Vagina (tissue), 2 donors: ENCODE data around the gene RAC3. TPM values are rescaled to one million over a fixed set of nuclear protein-coding genes. Genes with fewer than 3 reads are reported as not detected.

Experiments used
- DNase-seq, 2 donors: peaks; one replicate each; pipeline ENCODE4 v3.0.0-alpha.2; 2017; ENCODE audit errors: extremely low spot score in 2 of 2
- H3K27ac ChIP-seq: fragments of 200-600 bp; sonication (generic); one replicate; pipeline ENCODE4 v1.5.1; 2019
- H3K27me3 ChIP-seq: fragments of 200-600 bp; sonication (generic); one replicate; pipeline ENCODE4 v1.5.1; 2019
- H3K36me3 ChIP-seq, 2 donors: fragments of 200-600 bp; sonication (generic); one replicate each; pipeline ENCODE4 v1.5.1; 2017 to 2019
- H3K4me1 ChIP-seq: fragments of 200-600 bp; sonication (generic); one replicate; pipeline ENCODE4 v1.5.1; 2019
- H3K4me3 ChIP-seq, 2 donors: fragments of 200-600 bp; sonication (generic); 1 replicate in 1 of 2; 2 replicates in 1 of 2; pipeline ENCODE4 v1.5.1; 2016 to 2019
- H3K9me3 ChIP-seq: fragments of 200-600 bp; sonication (generic); one replicate; pipeline ENCODE4 v1.5.1; 2019
- POLR2A ChIP-seq, 2 donors: fragments of 450-650 bp; IDR thresholded peaks; one replicate each; pipeline ENCODE4 v1.6.1; 2017; ENCODE audit warnings: antibody characterized with exemption in 2 of 2, mild to moderate bottlenecking in 2 of 2, moderate library complexity in 2 of 2
- POLR2AphosphoS5 ChIP-seq, 2 donors: sonication (generic); formaldehyde crosslinking; IDR thresholded peaks; one replicate each; pipeline ENCODE4 v1.9.0; 2017; ENCODE audit warnings: antibody characterized with exemption in 2 of 2, mild to moderate bottlenecking in 2 of 2, low read depth in 1 of 2; ENCODE audit not compliant: insufficient read depth in 1 of 2
- intact Hi-C: fragments of 100-400 bp; cut with DNase I; formaldehyde crosslinking; loops from one replicate; pipeline ENCODE4 v1.15.1; 2023
- total RNA-seq: library from RNA; depleted of rRNA; stranded (reverse); fragments of >200 nt; gene quantifications from one replicate; pipeline ENCODE4 v1.2.3, GENCODE V29; 2016
- TF ChIP-seq, protein P1 (sequence below), 3 experiments: fragments of 450-650 bp in 2 of 3; fragments of 200-600 bp in 1 of 3; sonication (generic) in 1 of 3; IDR thresholded peaks; one replicate each; pipeline ENCODE4 v1.5.1; 2017 to 2019; ENCODE audit warnings: antibody characterized with exemption in 3 of 3, mild to moderate bottlenecking in 2 of 3, moderate library complexity in 2 of 3

Gene RAC3
- total RNA-seq, 1 donor from 2014 or later = 12.8 TPM

DNA sequence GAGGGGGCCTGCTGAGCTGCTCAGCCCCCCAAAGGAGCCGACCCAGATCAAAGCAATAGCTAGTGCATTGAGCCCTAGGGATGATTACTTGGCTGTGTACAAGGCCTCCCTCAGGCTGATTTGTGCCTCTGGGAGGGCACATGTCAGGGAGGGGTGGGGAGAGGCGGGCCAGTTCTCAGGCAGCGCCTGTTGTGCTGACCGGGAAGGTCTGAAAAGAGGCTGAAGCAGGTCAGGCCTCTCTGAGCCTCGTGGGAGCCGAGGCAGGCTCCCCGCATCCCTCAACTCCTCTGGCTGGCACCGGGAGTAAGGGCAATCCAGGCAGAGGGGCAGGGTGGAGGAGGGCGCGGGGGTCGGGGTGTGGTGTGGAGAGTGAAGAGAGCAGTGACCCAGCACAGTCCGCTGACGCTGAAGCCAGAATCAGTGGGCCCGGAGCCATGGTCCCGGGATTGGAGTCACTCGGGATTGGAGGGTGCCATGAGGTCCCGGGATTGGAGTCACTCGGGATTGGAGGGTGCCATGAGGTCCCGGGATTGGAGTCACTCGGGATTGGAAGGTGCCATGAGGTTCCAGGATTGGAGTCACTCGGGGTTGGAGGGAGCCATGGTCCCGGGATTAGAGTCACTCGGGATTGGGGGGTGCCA lies 3.0 kb downstream of the RAC3 start:
- H3K27me3 ChIP-seq = no peaks in the 10 kb centered on the region
- peaks cover 28% of the 10 kb centered on the region for H3K4me1 ChIP-seq
- intact Hi-C loops = loop anchor here (5.0 kb wide), 2 partner anchors 63 to 118 kb away; partner anchors contain the start of gene FASN
- no peak overlapping the region for H3K4me3 ChIP-seq
- no peak for DNase-seq
- no peaks in the 10 kb centered on the region for H3K9me3 ChIP-seq
- TF ChIP-seq, protein P1, sequence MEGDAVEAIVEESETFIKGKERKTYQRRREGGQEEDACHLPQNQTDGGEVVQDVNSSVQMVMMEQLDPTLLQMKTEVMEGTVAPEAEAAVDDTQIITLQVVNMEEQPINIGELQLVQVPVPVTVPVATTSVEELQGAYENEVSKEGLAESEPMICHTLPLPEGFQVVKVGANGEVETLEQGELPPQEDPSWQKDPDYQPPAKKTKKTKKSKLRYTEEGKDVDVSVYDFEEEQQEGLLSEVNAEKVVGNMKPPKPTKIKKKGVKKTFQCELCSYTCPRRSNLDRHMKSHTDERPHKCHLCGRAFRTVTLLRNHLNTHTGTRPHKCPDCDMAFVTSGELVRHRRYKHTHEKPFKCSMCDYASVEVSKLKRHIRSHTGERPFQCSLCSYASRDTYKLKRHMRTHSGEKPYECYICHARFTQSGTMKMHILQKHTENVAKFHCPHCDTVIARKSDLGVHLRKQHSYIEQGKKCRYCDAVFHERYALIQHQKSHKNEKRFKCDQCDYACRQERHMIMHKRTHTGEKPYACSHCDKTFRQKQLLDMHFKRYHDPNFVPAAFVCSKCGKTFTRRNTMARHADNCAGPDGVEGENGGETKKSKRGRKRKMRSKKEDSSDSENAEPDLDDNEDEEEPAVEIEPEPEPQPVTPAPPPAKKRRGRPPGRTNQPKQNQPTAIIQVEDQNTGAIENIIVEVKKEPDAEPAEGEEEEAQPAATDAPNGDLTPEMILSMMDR (IDR thresholded peaks at IDR 0.05) = no peak
- TF ChIP-seq POLR2AphosphoS5 (IDR thresholded peaks at IDR 0.05; ENCODE audit: insufficient read depth in 1 of 2, low read depth in 1 of 2) = no peak
- H3K36me3 ChIP-seq = no peaks in the 10 kb centered on the region
- no peak overlapping the region for H3K27ac ChIP-seq

- TF ChIP-seq POLR2A (IDR thresholded peaks at IDR 0.05) = no peak
- no peak for TF ChIP-seq POLR2AphosphoS5 (IDR thresholded peaks at IDR 0.05; ENCODE audit: insufficient read depth in 1 of 2, low read depth in 1 of 2)
- TF ChIP-seq, protein P1 (IDR thresholded peaks at IDR 0.05) = no peak
- DNase-seq = no peak
- H3K27ac ChIP-seq = no peak overlapping the region
- H3K27me3 ChIP-seq = no peaks in the 10 kb centered on the region
- H3K4me3 ChIP-seq = no peak overlapping the region
- H3K9me3 ChIP-seq = no peaks in the 10 kb centered on the region
- peaks cover 24% of the 10 kb centered on the region for H3K4me1 ChIP-seq
- no peaks in the 10 kb centered on the region for H3K36me3 ChIP-seq
- intact Hi-C loops = no loop called here
Observed at GRCh38 chr17:82035488-82035887, 4.0 kb downstream of the RAC3 start.

DNA sequence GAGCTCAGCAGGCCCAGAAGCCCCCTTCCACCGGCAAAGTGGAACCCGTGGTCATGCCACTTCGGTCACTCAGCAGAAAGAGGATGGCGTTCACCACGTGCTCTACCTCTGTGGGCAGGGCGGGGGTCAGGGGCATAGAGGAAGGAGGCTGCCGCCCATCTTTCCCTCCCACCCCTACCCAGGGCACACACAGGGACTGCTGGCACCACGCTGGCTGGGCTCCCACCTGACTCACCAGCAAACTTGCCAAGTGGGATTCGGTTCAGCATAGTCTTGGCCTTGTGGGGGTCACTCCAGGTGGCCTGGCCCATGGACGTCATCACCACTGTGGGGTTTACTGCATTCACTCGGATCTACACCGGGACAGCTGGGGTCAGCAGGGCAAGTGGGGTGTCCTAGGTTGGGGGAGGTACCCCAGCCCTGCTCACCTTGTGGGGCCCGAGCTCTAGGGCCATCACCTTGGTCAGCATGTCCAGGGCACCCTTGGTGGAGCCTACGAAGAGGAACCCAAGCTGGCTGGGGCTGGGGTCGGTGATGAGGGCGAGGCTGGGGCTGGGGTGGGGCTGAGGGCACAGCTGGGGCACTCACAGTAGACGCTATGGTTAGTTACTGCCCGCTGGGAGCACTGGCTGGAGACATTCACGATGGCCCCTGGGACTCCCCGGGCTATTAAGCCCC lies 4.6 kb downstream of the RAC3 start:
- intact Hi-C loops = no loop called here
- peak overlapping the region; percentile 71 to 79 for H3K4me3 ChIP-seq
- peak overlapping the region; percentile 87 for H3K27ac ChIP-seq
- DNase-seq = no peak
- no peaks in the 10 kb centered on the region for H3K27me3 ChIP-seq
- H3K9me3 ChIP-seq = no peaks in the 10 kb centered on the region
- H3K36me3 ChIP-seq = no peaks in the 10 kb centered on the region
- H3K4me1 ChIP-seq = peaks cover 24% of the 10 kb centered on the region
- TF ChIP-seq, protein P1 (IDR thresholded peaks at IDR 0.05) = no peak
- no peak for TF ChIP-seq POLR2AphosphoS5 (IDR thresholded peaks at IDR 0.05; ENCODE audit: insufficient read depth in 1 of 2, low read depth in 1 of 2)
- no peak for TF ChIP-seq POLR2A (IDR thresholded peaks at IDR 0.05)

GRCh38 chr17:82036634-82037091 lies 5.2 kb downstream of the RAC3 start:
- no peaks in the 10 kb centered on the region for H3K36me3 ChIP-seq
- peak overlapping the region; percentile 71 to 79 for H3K4me3 ChIP-seq
- TF ChIP-seq POLR2AphosphoS5 (IDR thresholded peaks at IDR 0.05; ENCODE audit: insufficient read depth in 1 of 2, low read depth in 1 of 2) (no peak), POLR2A (IDR thresholded peaks at IDR 0.05) (no peak)
- TF ChIP-seq, protein P1 (IDR thresholded peaks at IDR 0.05) = no peak
- peak overlapping the region; percentile 87 for H3K27ac ChIP-seq
- DNase-seq = no peak
- no peaks in the 10 kb centered on the region for H3K9me3 ChIP-seq
- intact Hi-C loops = no loop called here
- H3K27me3 ChIP-seq = no peaks in the 10 kb centered on the region
- H3K4me1 ChIP-seq = peaks cover 24% of the 10 kb centered on the region
